HL-60 (cell line): ENCODE data around the gene TAF1B.

ENCODE experiments used
- DNase-seq, 2 experiments: peaks; one replicate each; pipeline ENCODE4 v3.0.0-alpha.2; 2010 to 2020; ENCODE audit warnings: low read depth in 1 of 2, low spot score in 1 of 2
- H3K27ac ChIP-seq: fragments of 250-450 bp; sonication (Bioruptor Pico); replicated peaks from 2 replicates; pipeline ENCODE4 v1.5.1; 2020; ENCODE audit warnings: mild to moderate bottlenecking, moderate library complexity
- H3K27me3 ChIP-seq: fragments of 250-450 bp; sonication (Bioruptor Pico); 2 replicates; pipeline ENCODE4 v1.5.1; 2021; ENCODE audit warnings: mild to moderate bottlenecking, moderate library complexity; ENCODE audit not compliant: insufficient read depth, poor library complexity, severe bottlenecking
- H3K4me3 ChIP-seq: replicated peaks from 2 replicates; pipeline ENCODE4 v1.5.1; 2011; ENCODE audit warnings: mild to moderate bottlenecking, control low read depth, low read length; ENCODE audit not compliant: insufficient read depth
- CTCF ChIP-seq: IDR thresholded peaks from one replicate; pipeline ENCODE4 v1.5.1; 2011; ENCODE audit warnings: low read length, control low read depth, inconsistent platforms; ENCODE audit not compliant: insufficient read depth
- GABPA ChIP-seq: IDR thresholded peaks from 2 replicates; pipeline ENCODE4 v1.6.1; 2012; ENCODE audit warnings: low read depth
- POLR2AphosphoS5 ChIP-seq: IDR thresholded peaks from 2 replicates; pipeline ENCODE4 v1.6.1; 2012; ENCODE audit warnings: low read depth
- SPI1 ChIP-seq: IDR thresholded peaks from 2 replicates; pipeline ENCODE4 v1.6.1; 2012; ENCODE audit warnings: low read depth, mild to moderate bottlenecking, borderline replicate concordance
- TF ChIP-seq, protein P1 (sequence below): IDR thresholded peaks from 2 replicates; pipeline ENCODE4 v1.6.1; 2012; ENCODE audit warnings: low read depth; ENCODE audit not compliant: insufficient replicate concordance

Gene TAF1B

GRCh38 chr2:9982891-9983290 is 139.6 kb downstream of the TAF1B start:
- Histone ChIP-seq H3K27ac (no peak overlapping the region), H3K27me3 (no peaks in the 10 kb centered on the region), H3K4me3 (no peak overlapping the region)
- TF ChIP-seq GABPA (no peak), CTCF (no peak), SPI1 (no peak), POLR2AphosphoS5 (no peak)
- TF ChIP-seq, protein P1, sequence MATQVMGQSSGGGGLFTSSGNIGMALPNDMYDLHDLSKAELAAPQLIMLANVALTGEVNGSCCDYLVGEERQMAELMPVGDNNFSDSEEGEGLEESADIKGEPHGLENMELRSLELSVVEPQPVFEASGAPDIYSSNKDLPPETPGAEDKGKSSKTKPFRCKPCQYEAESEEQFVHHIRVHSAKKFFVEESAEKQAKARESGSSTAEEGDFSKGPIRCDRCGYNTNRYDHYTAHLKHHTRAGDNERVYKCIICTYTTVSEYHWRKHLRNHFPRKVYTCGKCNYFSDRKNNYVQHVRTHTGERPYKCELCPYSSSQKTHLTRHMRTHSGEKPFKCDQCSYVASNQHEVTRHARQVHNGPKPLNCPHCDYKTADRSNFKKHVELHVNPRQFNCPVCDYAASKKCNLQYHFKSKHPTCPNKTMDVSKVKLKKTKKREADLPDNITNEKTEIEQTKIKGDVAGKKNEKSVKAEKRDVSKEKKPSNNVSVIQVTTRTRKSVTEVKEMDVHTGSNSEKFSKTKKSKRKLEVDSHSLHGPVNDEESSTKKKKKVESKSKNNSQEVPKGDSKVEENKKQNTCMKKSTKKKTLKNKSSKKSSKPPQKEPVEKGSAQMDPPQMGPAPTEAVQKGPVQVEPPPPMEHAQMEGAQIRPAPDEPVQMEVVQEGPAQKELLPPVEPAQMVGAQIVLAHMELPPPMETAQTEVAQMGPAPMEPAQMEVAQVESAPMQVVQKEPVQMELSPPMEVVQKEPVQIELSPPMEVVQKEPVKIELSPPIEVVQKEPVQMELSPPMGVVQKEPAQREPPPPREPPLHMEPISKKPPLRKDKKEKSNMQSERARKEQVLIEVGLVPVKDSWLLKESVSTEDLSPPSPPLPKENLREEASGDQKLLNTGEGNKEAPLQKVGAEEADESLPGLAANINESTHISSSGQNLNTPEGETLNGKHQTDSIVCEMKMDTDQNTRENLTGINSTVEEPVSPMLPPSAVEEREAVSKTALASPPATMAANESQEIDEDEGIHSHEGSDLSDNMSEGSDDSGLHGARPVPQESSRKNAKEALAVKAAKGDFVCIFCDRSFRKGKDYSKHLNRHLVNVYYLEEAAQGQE, result no peak
- DNase-seq, result no peak

DNA sequence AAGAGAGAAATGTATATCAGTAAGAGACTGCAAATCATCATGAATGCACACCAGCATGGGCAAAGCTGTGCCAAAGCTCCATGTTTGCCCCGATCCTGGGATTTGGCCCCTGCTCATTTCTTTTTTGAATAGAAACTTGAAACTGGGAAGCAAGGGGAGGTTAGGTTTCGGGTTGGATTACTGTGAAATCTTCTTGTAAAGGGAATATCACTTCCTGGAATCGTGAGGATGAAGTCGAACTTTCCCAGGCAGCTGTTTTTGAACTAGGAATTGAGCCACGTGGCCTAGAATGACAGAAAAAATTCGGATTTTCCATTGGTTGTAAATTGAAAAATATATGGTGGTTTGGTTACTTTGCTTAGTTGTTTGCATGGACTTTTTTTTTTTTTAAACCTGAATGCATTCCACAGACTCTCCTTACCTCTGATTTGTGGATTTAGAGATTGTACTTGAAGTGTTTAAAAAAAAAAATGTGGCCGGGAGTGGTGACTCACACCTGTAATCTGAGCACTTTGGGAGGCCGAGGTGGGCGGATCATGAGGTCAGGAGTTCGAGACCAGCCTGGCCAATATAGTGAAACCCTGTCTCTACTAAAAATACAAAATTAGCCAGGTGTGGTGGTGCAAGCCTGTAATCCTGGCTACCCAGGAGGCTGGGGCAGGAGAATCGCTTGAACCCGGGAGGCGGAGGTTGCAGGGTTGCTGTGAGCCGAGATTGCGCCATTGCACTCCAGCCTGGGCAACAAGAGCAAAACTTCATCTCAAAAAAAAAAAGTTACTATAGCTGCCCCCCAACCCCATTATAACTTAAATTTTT is 140.3 kb downstream of the TAF1B start:
- TF ChIP-seq SPI1 (no peak), CTCF (no peak), GABPA (no peak), POLR2AphosphoS5 (no peak)
- TF ChIP-seq, protein P1, result no peak
- Histone ChIP-seq H3K27me3 (no peaks in the 10 kb centered on the region), H3K27ac (no peak overlapping the region), H3K4me3 (no peak overlapping the region)
- DNase-seq, result no peak
